ENCODE results near the gene SGO2. TPM values are rescaled to one million over a fixed set of nuclear protein-coding genes. Genes with fewer than 3 reads are reported as not detected.

Gene SGO2
- total and polyA plus RNA-seq, 9 of the 15 experiments (the other 6 are each of a cell fraction or from before 2014, with no cell fraction given): 14.5 to 25.9 (median 16.6) TPM

DNA sequence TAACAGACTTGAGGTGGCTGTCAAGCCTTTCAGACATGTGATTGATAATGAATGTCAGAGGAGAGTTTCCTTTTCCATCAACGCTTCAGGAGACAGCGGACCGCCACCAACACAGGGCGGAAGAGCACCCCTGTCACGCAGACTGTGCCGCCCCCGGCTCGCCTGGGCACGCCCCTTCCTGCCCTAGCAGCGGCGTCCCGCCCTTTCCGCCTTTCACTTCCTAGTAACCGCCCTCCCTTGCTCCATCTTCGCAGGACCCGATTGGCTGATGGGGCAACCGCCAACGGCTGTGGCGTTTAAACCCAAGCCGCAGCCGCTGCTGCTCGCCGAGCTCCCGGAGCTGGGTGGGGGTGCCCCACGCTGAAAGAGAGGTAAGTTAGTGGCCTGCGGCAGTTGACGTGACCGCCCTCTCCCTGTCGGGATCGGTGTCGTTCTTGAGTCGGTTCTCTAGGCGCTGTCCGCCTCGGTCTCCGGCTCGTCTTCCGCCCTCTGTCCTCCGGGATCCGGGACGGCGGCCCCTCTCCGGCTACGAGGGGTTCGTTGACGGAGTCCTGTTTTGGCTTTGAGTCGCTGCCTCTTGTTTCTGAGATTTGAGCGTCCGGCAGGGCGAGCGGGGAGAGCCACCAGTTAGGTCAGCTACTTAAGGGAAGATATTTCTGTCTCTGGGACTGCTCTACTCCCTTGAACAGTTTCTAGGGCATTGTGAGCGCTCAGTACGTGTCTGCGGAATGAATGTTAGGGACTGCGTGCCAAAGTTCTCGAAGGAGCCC lies at the start of gene SGO2 (continued):
- no peak for TF ChIP-seq SFPQ (IDR thresholded peaks at IDR 0.05; ENCODE audit: low read depth, low read length)
- 0 out of 2 replicates have a peak, but pooled peaks have one; percentile 34 for TF ChIP-seq ZKSCAN1 (IDR thresholded peaks at IDR 0.05; ENCODE audit: low read depth, low read length)
- 0 out of 2 replicates have a peak, but pooled peaks have one; percentile 38 for TF ChIP-seq MYC (IDR thresholded peaks at IDR 0.05; ENCODE audit: low read depth, low read length)
- TF ChIP-seq MYC (CRISPR knock-in tag; IDR thresholded peaks at IDR 0.05; ENCODE audit: borderline replicate concordance, low read depth): no peak
- TF ChIP-seq POLR2H (tag; IDR thresholded peaks at IDR 0.05; ENCODE audit: low read depth): peak; percentile 48; the same call in 1 of the 2 replicates
- TF ChIP-seq, protein P1, sequence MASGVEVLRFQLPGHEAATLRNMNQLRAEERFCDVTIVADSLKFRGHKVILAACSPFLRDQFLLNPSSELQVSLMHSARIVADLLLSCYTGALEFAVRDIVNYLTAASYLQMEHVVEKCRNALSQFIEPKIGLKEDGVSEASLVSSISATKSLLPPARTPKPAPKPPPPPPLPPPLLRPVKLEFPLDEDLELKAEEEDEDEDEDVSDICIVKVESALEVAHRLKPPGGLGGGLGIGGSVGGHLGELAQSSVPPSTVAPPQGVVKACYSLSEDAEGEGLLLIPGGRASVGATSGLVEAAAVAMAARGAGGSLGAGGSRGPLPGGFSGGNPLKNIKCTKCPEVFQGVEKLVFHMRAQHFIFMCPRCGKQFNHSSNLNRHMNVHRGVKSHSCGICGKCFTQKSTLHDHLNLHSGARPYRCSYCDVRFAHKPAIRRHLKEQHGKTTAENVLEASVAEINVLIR (CRISPR knock-in tag; IDR thresholded peaks at IDR 0.05): no peak
- no peak for TF ChIP-seq ZNF174 (CRISPR knock-in tag; IDR thresholded peaks at IDR 0.05)
- no peak for TF ChIP-seq ZNF561 (CRISPR knock-in tag; conservative IDR thresholded peaks at IDR 0.05)
- TF ChIP-seq REST (IDR thresholded peaks at IDR 0.05; ENCODE audit: borderline replicate concordance): 0 out of 2 replicates have a peak, but pooled peaks have one; percentile 15
- no peak for TF ChIP-seq REST (CRISPR knock-in tag; IDR thresholded peaks at IDR 0.05; ENCODE audit: low read depth)
- TF ChIP-seq, protein P2, sequence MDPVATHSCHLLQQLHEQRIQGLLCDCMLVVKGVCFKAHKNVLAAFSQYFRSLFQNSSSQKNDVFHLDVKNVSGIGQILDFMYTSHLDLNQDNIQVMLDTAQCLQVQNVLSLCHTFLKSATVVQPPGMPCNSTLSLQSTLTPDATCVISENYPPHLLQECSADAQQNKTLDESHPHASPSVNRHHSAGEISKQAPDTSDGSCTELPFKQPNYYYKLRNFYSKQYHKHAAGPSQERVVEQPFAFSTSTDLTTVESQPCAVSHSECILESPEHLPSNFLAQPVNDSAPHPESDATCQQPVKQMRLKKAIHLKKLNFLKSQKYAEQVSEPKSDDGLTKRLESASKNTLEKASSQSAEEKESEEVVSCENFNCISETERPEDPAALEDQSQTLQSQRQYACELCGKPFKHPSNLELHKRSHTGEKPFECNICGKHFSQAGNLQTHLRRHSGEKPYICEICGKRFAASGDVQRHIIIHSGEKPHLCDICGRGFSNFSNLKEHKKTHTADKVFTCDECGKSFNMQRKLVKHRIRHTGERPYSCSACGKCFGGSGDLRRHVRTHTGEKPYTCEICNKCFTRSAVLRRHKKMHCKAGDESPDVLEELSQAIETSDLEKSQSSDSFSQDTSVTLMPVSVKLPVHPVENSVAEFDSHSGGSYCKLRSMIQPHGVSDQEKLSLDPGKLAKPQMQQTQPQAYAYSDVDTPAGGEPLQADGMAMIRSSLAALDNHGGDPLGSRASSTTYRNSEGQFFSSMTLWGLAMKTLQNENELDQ (CRISPR knock-in tag; IDR thresholded peaks at IDR 0.05; ENCODE audit: borderline replicate concordance): no peak

Data from K562 (cell line).